Liver (tissue), 9 donors: Measurements from ENCODE around the gene PRRC2A. TPM values are rescaled to one million over a fixed set of nuclear protein-coding genes. Genes with fewer than 3 reads are reported as not detected.

Experiments
- DNase-seq: peaks from one replicate; pipeline ENCODE4 v3.0.0-alpha.2; 2017; ENCODE audit warnings: low spot score
- H3K27ac ChIP-seq, 2 donors: one replicate each; pipeline ENCODE4 v1.7.0; 2013; ENCODE audit warnings: inconsistent platforms in 2 of 2, low read length in 2 of 2, control low read depth in 1 of 2, low read depth in 1 of 2, mild to moderate bottlenecking in 1 of 2
- H3K27me3 ChIP-seq, 4 donors: one replicate each; pipeline versions ENCODE4 v1.6.1 to v1.7.0; 2013; ENCODE audit warnings: low read length in 3 of 4, inconsistent platforms in 1 of 4, mild to moderate bottlenecking in 1 of 4, moderate library complexity in 1 of 4; ENCODE audit not compliant: control insufficient read depth in 4 of 4, insufficient read depth in 4 of 4
- H3K36me3 ChIP-seq, 4 donors: one replicate each; pipeline versions ENCODE4 v1.6.1 to v1.7.0; 2013; ENCODE audit warnings: low read length in 3 of 4, mild to moderate bottlenecking in 3 of 4, low read depth in 1 of 4, moderate library complexity in 1 of 4; ENCODE audit not compliant: control insufficient read depth in 4 of 4, insufficient read depth in 3 of 4
- H3K4me1 ChIP-seq, 4 donors: one replicate each; pipeline versions ENCODE4 v1.6.1 to v1.7.0; 2013; ENCODE audit warnings: low read length in 3 of 4, mild to moderate bottlenecking in 3 of 4, moderate library complexity in 1 of 4; ENCODE audit not compliant: control insufficient read depth in 4 of 4, insufficient read depth in 4 of 4
- H3K4me3 ChIP-seq, 3 donors: one replicate each; pipeline versions ENCODE4 v1.6.1 to v1.7.0; 2013; ENCODE audit warnings: low read length in 3 of 3, control low read depth in 1 of 3, low read depth in 1 of 3, mild to moderate bottlenecking in 1 of 3
- H3K9ac ChIP-seq, 2 donors: one replicate each; pipeline ENCODE4 v1.7.0; 2013; ENCODE audit warnings: low read length in 2 of 2, mild to moderate bottlenecking in 2 of 2, moderate library complexity in 2 of 2, control low read depth in 1 of 2, low read depth in 1 of 2
- H3K9me3 ChIP-seq, 4 donors: one replicate each; pipeline versions ENCODE4 v1.6.1 to v1.7.0; 2013; ENCODE audit warnings: low read length in 3 of 4; ENCODE audit not compliant: control insufficient read depth in 4 of 4
- EGR1 ChIP-seq, 2 donors: IDR thresholded peaks; 2 replicates each; pipeline ENCODE4 v1.6.1; 2016 to 2018; ENCODE audit warnings: antibody characterized with exemption in 2 of 2, low read depth in 2 of 2
- FOXA2 ChIP-seq: IDR thresholded peaks from 2 replicates; pipeline ENCODE4 v1.6.1; 2016; ENCODE audit warnings: antibody characterized with exemption
- GABPA ChIP-seq, 2 donors: IDR thresholded peaks in 1 of 2; conservative IDR thresholded peaks in 1 of 2; 2 replicates each; pipeline ENCODE4 v1.6.1; 2016; ENCODE audit warnings: antibody characterized with exemption in 2 of 2, mild to moderate bottlenecking in 1 of 2, moderate library complexity in 1 of 2
- HNF4A ChIP-seq, 2 donors: conservative IDR thresholded peaks; 2 replicates each; pipeline ENCODE4 v1.6.1; 2016; ENCODE audit warnings: antibody characterized with exemption in 2 of 2, mild to moderate bottlenecking in 2 of 2
- HNF4G ChIP-seq: IDR thresholded peaks from 2 replicates; pipeline ENCODE4 v1.6.1; 2016; ENCODE audit warnings: antibody characterized with exemption
- JUND ChIP-seq, 2 donors: IDR thresholded peaks; 2 replicates each; pipeline ENCODE4 v1.6.1; 2016; ENCODE audit warnings: antibody characterized with exemption in 2 of 2
- NR2F2 ChIP-seq: IDR thresholded peaks from 2 replicates; pipeline ENCODE4 v1.6.1; 2016; ENCODE audit warnings: antibody characterized with exemption
- RAD21 ChIP-seq, 2 donors: IDR thresholded peaks; 2 replicates each; pipeline ENCODE4 v1.6.1; 2016; ENCODE audit warnings: antibody characterized with exemption in 2 of 2, mild to moderate bottlenecking in 2 of 2
- RXRA ChIP-seq, 2 donors: IDR thresholded peaks; 2 replicates each; pipeline ENCODE4 v1.6.1; 2017 to 2018; ENCODE audit warnings: antibody characterized with exemption in 2 of 2, mild to moderate bottlenecking in 1 of 2
- SP1 ChIP-seq: IDR thresholded peaks from 2 replicates; pipeline ENCODE4 v1.6.1; 2018; ENCODE audit warnings: antibody characterized with exemption, mild to moderate bottlenecking
- YY1 ChIP-seq: IDR thresholded peaks from 2 replicates; pipeline ENCODE4 v1.6.1; 2016; ENCODE audit warnings: antibody characterized with exemption, mild to moderate bottlenecking
- whole genome bisulfite sequencing: extraction: QIAGEN DNeasy Blood & Tissue Kit; methylation state at CpG from one replicate; pipeline ENCODE4 v1.1.7; 2013; 5-methylcytosine and 5-hydroxymethylcytosine counted together
- polyA plus RNA-seq, 2 donors: library from polyadenylated mRNA; stranded (reverse) in 1 of 2; unstranded in 1 of 2; fragments of 200-250 nt in 1 of 2; fragments of >200 nt in 1 of 2; fragmentation: Nextera tagmentation in 1 of 2; extraction: Ambion mirVana in 1 of 2; gene quantifications; one replicate each; pipeline versions ENCODE4 v1.2.1 to v1.2.3, GENCODE V29; 2013 to 2015
- total RNA-seq, 2 donors: library from RNA; depleted of rRNA; stranded (reverse); fragments of >200 nt; gene quantifications; one replicate each; pipeline ENCODE4 v1.2.3, GENCODE V29; 2014
- TF ChIP-seq, protein P1 (sequence below): IDR thresholded peaks from 2 replicates; pipeline ENCODE4 v1.6.1; 2016; ENCODE audit warnings: antibody characterized with exemption, mild to moderate bottlenecking
- TF ChIP-seq, protein P2 (sequence below): fragments of 150-350 bp; IDR thresholded peaks from 2 replicates; pipeline ENCODE4 v1.5.1; 2017; ENCODE audit warnings: improper control_type of control experiment, low read depth, low read length; ENCODE audit not compliant: missing input control
- donor health status: healthy.
- donor health status: healthy.
- donor health status: healthy.
- donor health status: healthy.
- donor health status: healthy.

PRRC2A gene
- total and polyA plus RNA-seq, 4 donors: 21.9 to 39.3 (median 29.5) TPM

DNA sequence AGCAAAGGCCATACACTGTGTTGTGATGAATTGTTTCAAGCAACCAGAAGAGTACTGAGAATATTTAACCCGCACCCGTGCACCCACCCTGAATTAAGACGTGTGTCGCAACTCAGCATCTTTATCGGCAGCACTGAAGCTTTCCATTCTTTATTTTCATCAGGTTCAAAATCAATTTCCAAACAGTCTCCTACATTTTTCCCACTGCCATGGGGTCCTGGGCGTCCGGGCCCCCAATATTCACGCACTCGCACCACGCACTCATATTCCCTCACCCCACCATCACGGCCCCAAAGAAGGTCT, 40.1 kb upstream of the PRRC2A start:
- Histone ChIP-seq H3K4me1 (peaks cover 0 to 16% (median 6%) of the 10 kb centered on the region in 4 donors), H3K9me3 (no peaks in the 10 kb centered on the region), H3K27ac (peak overlapping the region; percentile 63 to 73), H3K27me3 (no peaks in the 10 kb centered on the region), H3K9ac (peak overlapping the region in 1 of 2 donors; percentile 47), H3K4me3 (peak overlapping the region in 2 of 3 donors; percentile 74 to 78), H3K36me3 (no peaks in the 10 kb centered on the region)
- no peak for DNase-seq
- 42% methylated on average over 11 of the region's 11 CpGs for WGBS
- TF ChIP-seq EGR1 (IDR thresholded peaks at IDR 0.05; ENCODE audit: low read depth in 2 of 2): no peak
- TF ChIP-seq FOXA2: no peak

DNA sequence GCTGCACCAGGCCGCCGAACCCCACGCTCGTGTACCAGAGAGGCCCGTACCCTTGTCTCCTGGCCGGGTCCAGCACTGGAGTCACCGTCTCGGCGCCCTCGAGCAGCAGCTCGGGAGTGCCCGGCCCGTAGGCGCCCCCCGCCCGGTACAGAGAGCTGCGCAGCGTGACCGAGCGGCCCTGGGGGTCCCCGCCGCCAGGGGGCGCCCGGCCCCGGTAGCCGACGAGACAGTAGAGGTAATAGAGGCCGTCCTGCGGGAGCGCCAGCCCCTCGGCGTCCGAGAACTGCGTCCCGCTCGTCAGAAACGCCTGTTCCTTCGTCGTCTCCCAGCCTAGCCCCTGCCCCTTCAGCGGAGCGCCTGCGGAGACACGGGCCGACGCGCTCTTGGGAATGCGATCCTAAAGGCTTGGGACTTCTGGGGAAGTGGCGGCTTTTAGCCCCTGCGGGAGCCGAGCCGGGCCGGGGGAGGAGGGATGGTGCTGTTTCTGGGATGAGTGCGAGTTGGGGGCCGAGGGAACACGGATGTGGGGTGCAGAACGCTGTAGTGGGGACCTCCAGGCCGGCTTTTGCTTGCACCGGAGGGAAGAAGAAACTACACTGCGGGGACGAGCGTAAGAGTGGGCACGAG, 39.6 kb upstream of the PRRC2A start:
- DNase-seq: peak; percentile 90
- H3K27ac ChIP-seq: peak overlapping the region; percentile 63 to 73
- under 1% methylated on average over 62 of the region's 62 CpGs for WGBS
- TF ChIP-seq HNF4G: no peak
- no peak for TF ChIP-seq RXRA (IDR thresholded peaks at IDR 0.05)
- TF ChIP-seq YY1: peak; percentile 33
- TF ChIP-seq NR2F2: no peak
- peak; percentile 76 to 82 for TF ChIP-seq RAD21 (IDR thresholded peaks at IDR 0.05)
- no peak for TF ChIP-seq JUND (IDR thresholded peaks at IDR 0.05)
- TF ChIP-seq SP1: peak; percentile 22
- TF ChIP-seq EGR1 (IDR thresholded peaks at IDR 0.05; ENCODE audit: low read depth in 2 of 2): no peak
- peak in 1 of 2 donors; percentile 2 for TF ChIP-seq HNF4A (conservative IDR thresholded peaks at IDR 0.05)
- TF ChIP-seq, protein P1, sequence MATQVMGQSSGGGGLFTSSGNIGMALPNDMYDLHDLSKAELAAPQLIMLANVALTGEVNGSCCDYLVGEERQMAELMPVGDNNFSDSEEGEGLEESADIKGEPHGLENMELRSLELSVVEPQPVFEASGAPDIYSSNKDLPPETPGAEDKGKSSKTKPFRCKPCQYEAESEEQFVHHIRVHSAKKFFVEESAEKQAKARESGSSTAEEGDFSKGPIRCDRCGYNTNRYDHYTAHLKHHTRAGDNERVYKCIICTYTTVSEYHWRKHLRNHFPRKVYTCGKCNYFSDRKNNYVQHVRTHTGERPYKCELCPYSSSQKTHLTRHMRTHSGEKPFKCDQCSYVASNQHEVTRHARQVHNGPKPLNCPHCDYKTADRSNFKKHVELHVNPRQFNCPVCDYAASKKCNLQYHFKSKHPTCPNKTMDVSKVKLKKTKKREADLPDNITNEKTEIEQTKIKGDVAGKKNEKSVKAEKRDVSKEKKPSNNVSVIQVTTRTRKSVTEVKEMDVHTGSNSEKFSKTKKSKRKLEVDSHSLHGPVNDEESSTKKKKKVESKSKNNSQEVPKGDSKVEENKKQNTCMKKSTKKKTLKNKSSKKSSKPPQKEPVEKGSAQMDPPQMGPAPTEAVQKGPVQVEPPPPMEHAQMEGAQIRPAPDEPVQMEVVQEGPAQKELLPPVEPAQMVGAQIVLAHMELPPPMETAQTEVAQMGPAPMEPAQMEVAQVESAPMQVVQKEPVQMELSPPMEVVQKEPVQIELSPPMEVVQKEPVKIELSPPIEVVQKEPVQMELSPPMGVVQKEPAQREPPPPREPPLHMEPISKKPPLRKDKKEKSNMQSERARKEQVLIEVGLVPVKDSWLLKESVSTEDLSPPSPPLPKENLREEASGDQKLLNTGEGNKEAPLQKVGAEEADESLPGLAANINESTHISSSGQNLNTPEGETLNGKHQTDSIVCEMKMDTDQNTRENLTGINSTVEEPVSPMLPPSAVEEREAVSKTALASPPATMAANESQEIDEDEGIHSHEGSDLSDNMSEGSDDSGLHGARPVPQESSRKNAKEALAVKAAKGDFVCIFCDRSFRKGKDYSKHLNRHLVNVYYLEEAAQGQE: no peak
- TF ChIP-seq GABPA (IDR thresholded peaks at IDR 0.05 in 1 of 2, conservative IDR thresholded peaks at IDR 0.05 in 1 of 2): no peak
- TF ChIP-seq, protein P2, sequence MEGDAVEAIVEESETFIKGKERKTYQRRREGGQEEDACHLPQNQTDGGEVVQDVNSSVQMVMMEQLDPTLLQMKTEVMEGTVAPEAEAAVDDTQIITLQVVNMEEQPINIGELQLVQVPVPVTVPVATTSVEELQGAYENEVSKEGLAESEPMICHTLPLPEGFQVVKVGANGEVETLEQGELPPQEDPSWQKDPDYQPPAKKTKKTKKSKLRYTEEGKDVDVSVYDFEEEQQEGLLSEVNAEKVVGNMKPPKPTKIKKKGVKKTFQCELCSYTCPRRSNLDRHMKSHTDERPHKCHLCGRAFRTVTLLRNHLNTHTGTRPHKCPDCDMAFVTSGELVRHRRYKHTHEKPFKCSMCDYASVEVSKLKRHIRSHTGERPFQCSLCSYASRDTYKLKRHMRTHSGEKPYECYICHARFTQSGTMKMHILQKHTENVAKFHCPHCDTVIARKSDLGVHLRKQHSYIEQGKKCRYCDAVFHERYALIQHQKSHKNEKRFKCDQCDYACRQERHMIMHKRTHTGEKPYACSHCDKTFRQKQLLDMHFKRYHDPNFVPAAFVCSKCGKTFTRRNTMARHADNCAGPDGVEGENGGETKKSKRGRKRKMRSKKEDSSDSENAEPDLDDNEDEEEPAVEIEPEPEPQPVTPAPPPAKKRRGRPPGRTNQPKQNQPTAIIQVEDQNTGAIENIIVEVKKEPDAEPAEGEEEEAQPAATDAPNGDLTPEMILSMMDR: peak; percentile 91
- TF ChIP-seq FOXA2: no peak
- H3K27me3 ChIP-seq: no peaks in the 10 kb centered on the region
- H3K4me3 ChIP-seq: peak overlapping the region; percentile 74 to 80 (median 78)
- peaks cover 0 to 16% (median 6%) of the 10 kb centered on the region in 4 donors for H3K4me1 ChIP-seq
- peak overlapping the region; percentile 64 to 83 for H3K9ac ChIP-seq
- no peaks in the 10 kb centered on the region for H3K9me3 ChIP-seq
- no peaks in the 10 kb centered on the region for H3K36me3 ChIP-seq
